RCC 7860 (cell line): ENCODE data around the gene OGN.
"Not testable (repeated sequence)": the region's sequence is repeated elsewhere in the genome, so short reads cannot be mapped to it uniquely, and the experiment has no call there.

Experiments used
- DNase-seq: peaks from one replicate; pipeline ENCODE4 v3.0.0-alpha.2; 2015; ENCODE audit warnings: low spot score
- FAIRE-seq: peaks from 2 replicates; lab custom pipeline; 2012; peaks lifted over from hg19 to GRCh38; lab: Jason Lieb, UNC

OGN gene

GRCh38 chr9:92404042-92404836, at the start of gene OGN:
Gene OGN, minus strand, starts transcription at chr9:92404578. Its CDS starts 1,171 bp downstream, at chr9:92403407.
- no peak for FAIRE-seq
- no peak for DNase-seq

- DNase-seq (no peak), FAIRE-seq (no peak)
These were observed 42.2 kb upstream of the OGN start for GRCh38 chr9:92446536-92446935.

- DNase-seq (no peak), FAIRE-seq (no peak)
These were observed 40.5 kb upstream of the OGN start for GRCh38 chr9:92444841-92445240.

- DNase-seq: no peak
- FAIRE-seq: no peak
These were observed 36.3 kb upstream of the OGN start for GRCh38 chr9:92440751-92441046.

- DNase-seq (peak; percentile 24), FAIRE-seq (no peak)
These were observed 35.8 kb upstream of the OGN start for GRCh38 chr9:92439921-92440750.

- DNase-seq (no peak), FAIRE-seq (peak; percentile 83)
These were observed 34.6 kb upstream of the OGN start for GRCh38 chr9:92438900-92439526.

- DNase-seq (no peak), FAIRE-seq (no peak)
These were observed 30.9 kb upstream of the OGN start for GRCh38 chr9:92435263-92435662.

GRCh38 chr9:92432972-92433548, 28.7 kb upstream of the OGN start:
- FAIRE-seq (no peak), DNase-seq (no peak)

- DNase-seq (no peak), FAIRE-seq (no peak)
These were observed 28.0 kb upstream of the OGN start for GRCh38 chr9:92432350-92432749.

GRCh38 chr9:92429836-92430235, 25.5 kb upstream of the OGN start:
- DNase-seq (no peak), FAIRE-seq (no peak)

GRCh38 chr9:92426501-92427145, 22.2 kb upstream of the OGN start:
- DNase-seq: no peak
- no peak for FAIRE-seq

GRCh38 chr9:92425474-92425873, 21.1 kb upstream of the OGN start:
- no peak for FAIRE-seq
- DNase-seq: no peak

- no peak for FAIRE-seq
- DNase-seq: no peak
These were observed 20.0 kb upstream of the OGN start, which contains the start of gene OMD for GRCh38 chr9:92424340-92424739. Gene OMD, minus strand, starts transcription at chr9:92424471. Its CDS starts 6,913 bp downstream, at chr9:92417558.

GRCh38 chr9:92423612-92424011, 19.2 kb upstream of the OGN start:
- DNase-seq (no peak), FAIRE-seq (no peak)

GRCh38 chr9:92422611-92423338, 18.4 kb upstream of the OGN start:
- DNase-seq (no peak), FAIRE-seq (no peak)

- FAIRE-seq: peak; percentile 10
- no peak for DNase-seq
These were observed 10.2 kb upstream of the OGN start for GRCh38 chr9:92414566-92414965.

- not testable (repeated sequence) for DNase-seq, FAIRE-seq
These were observed 6.8 kb upstream of the OGN start for GRCh38 chr9:92411157-92411556.

- FAIRE-seq (no peak), DNase-seq (no peak)
These were observed 4.5 kb upstream of the OGN start for GRCh38 chr9:92408747-92409478.

- FAIRE-seq (no peak), DNase-seq (no peak)
These were observed 3.4 kb upstream of the OGN start for GRCh38 chr9:92407818-92408217.
